Calu3 (cell line): ENCODE results near the gene RBM15. TPM values are rescaled to one million over a fixed set of nuclear protein-coding genes. Genes with fewer than 3 reads are reported as not detected.
A peak's percentile ranks its signal among the peaks of the same experiment; 100 is the strongest.

ENCODE experiments used
- Bru-seq: library from RNA; stranded (reverse); fragments of 400-500 nt; gene quantifications from one replicate; lab custom pipeline; 2021; lab: Mats Ljungman, UMichigan
- BruChase-seq, 2 experiments: library from RNA; stranded (reverse); fragments of 400-500 nt; gene quantifications; one replicate each; lab custom pipeline; 2021; lab: Mats Ljungman, UMichigan
- BruUV-seq: library from RNA; stranded (reverse); fragments of 400-500 nt; replicated peaks from 2 replicates; lab custom pipeline; 2021; lab: Mats Ljungman, UMichigan
- CTCF ChIA-PET: fragments of 300-600 bp; sonication (Branson Sonifier 250); formaldehyde crosslinking; loops from one replicate; lab custom pipeline; 2022; ENCODE audit warnings: antibody characterized with exemption; lab: Charles Lee
- DNase-seq: peaks from one replicate; pipeline ENCODE4 v3.0.0; 2022
- H3K27ac Mint-ChIP-seq: one replicate; pipeline ENCODE4 v1.8.0; 2022; ENCODE audit warnings: mixed read lengths; ENCODE audit not compliant: unreplicated experiment
- H3K27me3 Mint-ChIP-seq: one replicate; pipeline ENCODE4 v1.8.0; 2022; ENCODE audit warnings: mixed read lengths; ENCODE audit not compliant: unreplicated experiment
- H3K36me3 Mint-ChIP-seq: one replicate; pipeline ENCODE4 v1.8.0; 2022; ENCODE audit warnings: mild to moderate bottlenecking, moderate library complexity, mixed read lengths; ENCODE audit not compliant: insufficient read depth, unreplicated experiment
- H3K4me1 Mint-ChIP-seq: one replicate; pipeline ENCODE4 v1.8.0; 2022; ENCODE audit warnings: mild to moderate bottlenecking, low read depth, mixed read lengths; ENCODE audit not compliant: unreplicated experiment
- H3K4me3 Mint-ChIP-seq: one replicate; pipeline ENCODE4 v1.8.0; 2022; ENCODE audit warnings: mild to moderate bottlenecking, low read depth, moderate library complexity, mixed read lengths; ENCODE audit not compliant: unreplicated experiment
- H3K9me3 Mint-ChIP-seq: one replicate; pipeline ENCODE4 v1.8.0; 2022; ENCODE audit warnings: low read depth, mixed read lengths; ENCODE audit not compliant: unreplicated experiment
- intact Hi-C: fragments of 100-400 bp; cut with micrococcal nuclease; formaldehyde crosslinking; loops from one replicate; pipeline ENCODE4 v1.10.0; 2022; ENCODE audit not compliant: unreplicated experiment
- long read RNA-seq: library from polyadenylated mRNA; stranded (forward); transcript quantifications from one replicate; pipeline ENCODE4 v2.0.0, GENCODE V29; 2022
- total RNA-seq: library from RNA; stranded (reverse); gene quantifications from 2 replicates; pipeline ENCODE4 v1.2.3, GENCODE V29; 2022
- TF ChIP-seq, protein P1 (sequence below): fragments of 200-600 bp; IDR thresholded peaks from one replicate; pipeline ENCODE4 v1.8.0; 2022; ENCODE audit warnings: antibody characterized with exemption; ENCODE audit not compliant: unreplicated experiment

The RBM15 gene, protein sequence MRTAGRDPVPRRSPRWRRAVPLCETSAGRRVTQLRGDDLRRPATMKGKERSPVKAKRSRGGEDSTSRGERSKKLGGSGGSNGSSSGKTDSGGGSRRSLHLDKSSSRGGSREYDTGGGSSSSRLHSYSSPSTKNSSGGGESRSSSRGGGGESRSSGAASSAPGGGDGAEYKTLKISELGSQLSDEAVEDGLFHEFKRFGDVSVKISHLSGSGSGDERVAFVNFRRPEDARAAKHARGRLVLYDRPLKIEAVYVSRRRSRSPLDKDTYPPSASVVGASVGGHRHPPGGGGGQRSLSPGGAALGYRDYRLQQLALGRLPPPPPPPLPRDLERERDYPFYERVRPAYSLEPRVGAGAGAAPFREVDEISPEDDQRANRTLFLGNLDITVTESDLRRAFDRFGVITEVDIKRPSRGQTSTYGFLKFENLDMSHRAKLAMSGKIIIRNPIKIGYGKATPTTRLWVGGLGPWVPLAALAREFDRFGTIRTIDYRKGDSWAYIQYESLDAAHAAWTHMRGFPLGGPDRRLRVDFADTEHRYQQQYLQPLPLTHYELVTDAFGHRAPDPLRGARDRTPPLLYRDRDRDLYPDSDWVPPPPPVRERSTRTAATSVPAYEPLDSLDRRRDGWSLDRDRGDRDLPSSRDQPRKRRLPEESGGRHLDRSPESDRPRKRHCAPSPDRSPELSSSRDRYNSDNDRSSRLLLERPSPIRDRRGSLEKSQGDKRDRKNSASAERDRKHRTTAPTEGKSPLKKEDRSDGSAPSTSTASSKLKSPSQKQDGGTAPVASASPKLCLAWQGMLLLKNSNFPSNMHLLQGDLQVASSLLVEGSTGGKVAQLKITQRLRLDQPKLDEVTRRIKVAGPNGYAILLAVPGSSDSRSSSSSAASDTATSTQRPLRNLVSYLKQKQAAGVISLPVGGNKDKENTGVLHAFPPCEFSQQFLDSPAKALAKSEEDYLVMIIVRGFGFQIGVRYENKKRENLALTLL
- total RNA-seq (35.6 and 36.7 TPM in 2 replicates), Bru-seq, nascent RNA (percentile 96 among the genes with signal in this experiment), BruChase-seq, experiment 1, labeled RNA remaining after a 6-hour chase (percentile 93 among the genes with signal in this experiment), BruChase-seq, experiment 2, labeled RNA remaining after a 2-hour chase (percentile 99 among the genes with signal in this experiment)
- long read RNA-seq, full-length matches to known transcripts = 18 of 24 reads
- long read RNA-seq, partial matches to known transcripts = 6 of 24 reads
- long read RNA-seq, other reads (novel, unspliced or antisense) = 0 of 24 reads

- Mint-ChIP-seq H3K4me3 (no peak within 1 kb of the TSS), H3K27ac (no peak within 1 kb of the TSS), H3K27me3 (no peaks in the 10 kb centered on the region), H3K36me3 (peaks cover 25% of the 10 kb centered on the region), H3K9me3 (no peaks in the 10 kb centered on the region), H3K4me1 (peaks cover 33% of the 10 kb centered on the region)
- no TSS peak for BruUV-seq
- TF ChIP-seq, protein P1, sequence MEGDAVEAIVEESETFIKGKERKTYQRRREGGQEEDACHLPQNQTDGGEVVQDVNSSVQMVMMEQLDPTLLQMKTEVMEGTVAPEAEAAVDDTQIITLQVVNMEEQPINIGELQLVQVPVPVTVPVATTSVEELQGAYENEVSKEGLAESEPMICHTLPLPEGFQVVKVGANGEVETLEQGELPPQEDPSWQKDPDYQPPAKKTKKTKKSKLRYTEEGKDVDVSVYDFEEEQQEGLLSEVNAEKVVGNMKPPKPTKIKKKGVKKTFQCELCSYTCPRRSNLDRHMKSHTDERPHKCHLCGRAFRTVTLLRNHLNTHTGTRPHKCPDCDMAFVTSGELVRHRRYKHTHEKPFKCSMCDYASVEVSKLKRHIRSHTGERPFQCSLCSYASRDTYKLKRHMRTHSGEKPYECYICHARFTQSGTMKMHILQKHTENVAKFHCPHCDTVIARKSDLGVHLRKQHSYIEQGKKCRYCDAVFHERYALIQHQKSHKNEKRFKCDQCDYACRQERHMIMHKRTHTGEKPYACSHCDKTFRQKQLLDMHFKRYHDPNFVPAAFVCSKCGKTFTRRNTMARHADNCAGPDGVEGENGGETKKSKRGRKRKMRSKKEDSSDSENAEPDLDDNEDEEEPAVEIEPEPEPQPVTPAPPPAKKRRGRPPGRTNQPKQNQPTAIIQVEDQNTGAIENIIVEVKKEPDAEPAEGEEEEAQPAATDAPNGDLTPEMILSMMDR = no peak
- DNase-seq = peak; percentile 93
- intact Hi-C loops = loop anchor here (5.0 kb wide), 1 partner anchor 53 kb away; the partner anchor contains the start of gene SLC16A4
- CTCF ChIA-PET = interaction anchor here (0.6 to 1.9 kb wide), 11 partner anchors 19 to 222 kb away, joined by 3 to 9 read pairs (median 6); no protein-coding TSS in a partner anchor
These were observed at the start of gene RBM15 for GRCh38 chr1:110338886-110339406. TSS of gene RBM15 (plus strand) at chr1:110339377. CDS start at chr1:110339406, 29 bp downstream.

GRCh38 chr1:110291241-110292030 lies 47.7 kb upstream of the RBM15 start:
- intact Hi-C loops = loop anchor here (5.0 kb wide), 1 partner anchor 79 kb away; the partner anchor contains the start of gene KCNC4
- TF ChIP-seq, protein P1 = no peak
- H3K27ac Mint-ChIP-seq = no peak overlapping the region
- H3K9me3 Mint-ChIP-seq = no peaks in the 10 kb centered on the region
- H3K27me3 Mint-ChIP-seq = no peaks in the 10 kb centered on the region
- H3K4me1 Mint-ChIP-seq = peaks cover 19% of the 10 kb centered on the region
- no peak overlapping the region for H3K4me3 Mint-ChIP-seq
- no peak for DNase-seq
- CTCF ChIA-PET = interaction anchor here (0.9 to 1.3 kb wide), 3 partner anchors 21 to 95 kb away, joined by 3 to 5 read pairs (median 3); no protein-coding TSS in a partner anchor
- BruUV-seq = no TSS peak
- no peaks in the 10 kb centered on the region for H3K36me3 Mint-ChIP-seq

DNA sequence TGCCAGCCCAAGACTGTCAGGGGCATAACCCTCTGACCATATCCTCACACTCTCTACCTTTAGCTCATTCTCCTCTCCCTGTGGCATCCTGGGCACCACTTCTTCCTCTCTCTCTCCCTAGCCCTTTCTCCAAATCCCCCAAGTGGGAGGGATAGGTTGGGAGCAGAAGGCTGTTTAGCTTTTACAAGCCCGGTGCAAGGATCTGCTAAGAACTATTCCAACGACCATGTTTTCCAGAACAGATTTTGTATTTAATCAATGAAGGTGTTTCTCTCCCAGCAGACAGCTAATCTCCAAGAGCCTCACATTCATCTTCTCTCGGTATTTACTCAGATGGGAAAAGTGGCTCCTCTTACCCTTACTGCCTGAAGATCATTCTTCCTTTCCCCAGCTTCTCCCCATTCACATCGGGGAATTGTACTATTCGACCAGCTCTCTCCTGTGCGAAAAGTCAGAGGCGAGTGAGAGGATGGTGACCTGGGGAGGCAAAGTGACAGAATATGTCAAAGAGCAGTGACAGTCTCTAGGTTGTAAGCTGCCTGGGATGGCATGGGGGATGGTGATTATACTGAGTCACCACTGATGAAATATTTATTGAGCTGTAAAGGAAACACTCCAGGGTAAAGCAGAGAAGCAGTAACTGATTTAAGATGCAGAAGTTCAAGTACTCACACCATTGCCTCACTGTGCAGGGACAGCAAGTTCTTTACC lies 47.0 kb upstream of the RBM15 start:
- no peaks in the 10 kb centered on the region for H3K27me3 Mint-ChIP-seq
- H3K4me1 Mint-ChIP-seq = peaks cover 19% of the 10 kb centered on the region
- no TSS peak for BruUV-seq
- peak; percentile 14 for DNase-seq
- H3K4me3 Mint-ChIP-seq = no peak overlapping the region
- H3K9me3 Mint-ChIP-seq = no peaks in the 10 kb centered on the region
- H3K27ac Mint-ChIP-seq = no peak overlapping the region
- intact Hi-C loops = loop anchor here (5.0 kb wide), 1 partner anchor 80 kb away; the partner anchor contains the start of gene KCNC4
- no peaks in the 10 kb centered on the region for H3K36me3 Mint-ChIP-seq
- CTCF ChIA-PET = interaction anchor here (0.9 to 1.3 kb wide), 4 partner anchors 20 to 204 kb away, joined by 3 to 5 read pairs (median 3); no protein-coding TSS in a partner anchor
- TF ChIP-seq, protein P1 = no peak
